HG03378 (cell line): ENCODE data around the gene TRIP4.
"Not testable (repeated sequence)": the region's sequence is repeated elsewhere in the genome, so short reads cannot be mapped to it uniquely, and the experiment has no call there.

Source experiments
- ATAC-seq: cut with Tn5 transposase; IDR thresholded peaks from one replicate; pipeline ENCODE4 v1.9.1; 2021; ENCODE audit warnings: mild to moderate bottlenecking, moderate library complexity; ENCODE audit not compliant: unreplicated experiment

The TRIP4 gene

GRCh38 chr15:64483749-64484148, 96.1 kb downstream of the TRIP4 start:
- no peak for ATAC-seq

GRCh38 chr15:64485796-64486195, 98.2 kb downstream of the TRIP4 start:
- no peak for ATAC-seq

GRCh38 chr15:64490598-64491259, 103.1 kb downstream of the TRIP4 start:
- no peak for ATAC-seq

GRCh38 chr15:64493641-64494040, 106.0 kb downstream of the TRIP4 start:
- no peak for ATAC-seq

GRCh38 chr15:64495968-64496367, 108.3 kb downstream of the TRIP4 start:
- ATAC-seq = not testable (repeated sequence)

GRCh38 chr15:64500695-64501395, 113.2 kb downstream of the TRIP4 start:
- ATAC-seq = no peak

- no peak for ATAC-seq
Observed at GRCh38 chr15:64501396-64501715, 113.7 kb downstream of the TRIP4 start.

- ATAC-seq = no peak
Observed at GRCh38 chr15:64502151-64502550, 114.5 kb downstream of the TRIP4 start.

- no peak for ATAC-seq
Observed at GRCh38 chr15:64502551-64502950, 114.9 kb downstream of the TRIP4 start.

GRCh38 chr15:64503197-64503596, 115.6 kb downstream of the TRIP4 start:
- ATAC-seq = no peak

GRCh38 chr15:64503640-64504039, 116.0 kb downstream of the TRIP4 start:
- no peak for ATAC-seq
